Natural killer cell treated with Interleukin-12 subunit alpha and Interleukin-12 subunit beta and Interleukin-15 and Interleukin-18, amount 100 ng/mL, for 72 hours (primary cell): ENCODE data around the gene PPM1H. TPM values are rescaled to one million over a fixed set of nuclear protein-coding genes. Genes with fewer than 3 reads are reported as not detected.

Source experiments
- total RNA-seq, 2 donors: library from RNA; stranded (reverse); gene quantifications; one replicate each; pipeline ENCODE4 v1.2.3, GENCODE V29; 2022

Gene PPM1H
- total RNA-seq, 2 donors from 2014 or later = 0.38 TPM; not detected in 1

Other genes starting within 250 kb of the PPM1H start
- gene AVPR1A, start 216.1 kb upstream of the PPM1H start, total RNA-seq = not detected